H7 (cell line): ENCODE measurements around the gene STN1. TPM values are rescaled to one million over a fixed set of nuclear protein-coding genes. Genes with fewer than 3 reads are reported as not detected.
A peak's percentile ranks its signal among the peaks of the same experiment; 100 is the strongest.

Experiments used
- DNase-seq: peaks from one replicate; pipeline ENCODE4 v3.0.0; 2012
- H3K27me3 ChIP-seq: 2 replicates; pipeline ENCODE4 v1.6.0; 2011; ENCODE audit warnings: mild to moderate bottlenecking, low read length; ENCODE audit not compliant: control insufficient read depth, insufficient read depth
- H3K36me3 ChIP-seq: replicated peaks from 2 replicates; pipeline ENCODE4 v1.5.1; 2011; ENCODE audit warnings: low read length; ENCODE audit not compliant: control insufficient read depth, insufficient read depth
- H3K4me3 ChIP-seq: 2 replicates; pipeline ENCODE4 v1.5.1; 2011; ENCODE audit warnings: low read depth, mild to moderate bottlenecking, control low read depth, low read length, moderate library complexity; ENCODE audit not compliant: insufficient read depth
- total RNA-seq: library from RNA; depleted of rRNA; stranded (reverse); fragments of >200 nt; shearing (Covaris generic); gene quantifications from 2 replicates; pipeline ENCODE4 v1.2.3, GENCODE V29; 2014

The STN1 gene
- total RNA-seq, 1 experiment from 2014 or later, result 24.0 TPM

GRCh38 chr10:103876155-103876554 is 41.8 kb downstream of the STN1 start:
- no peaks in the 10 kb centered on the region for H3K27me3 ChIP-seq
- no peak for DNase-seq
- H3K4me3 ChIP-seq, result no peak overlapping the region
- H3K36me3 ChIP-seq, result no peaks in the 10 kb centered on the region

- Histone ChIP-seq H3K36me3 (no peaks in the 10 kb centered on the region), H3K27me3 (no peaks in the 10 kb centered on the region), H3K4me3 (no peak overlapping the region)
- DNase-seq, result no peak
These were observed 43.3 kb downstream of the STN1 start for GRCh38 chr10:103874730-103875129.

GRCh38 chr10:103872137-103872931 is 45.6 kb downstream of the STN1 start:
- no peak for DNase-seq
- H3K36me3 ChIP-seq, result no peaks in the 10 kb centered on the region
- no peak overlapping the region for H3K4me3 ChIP-seq
- H3K27me3 ChIP-seq, result no peaks in the 10 kb centered on the region

GRCh38 chr10:103871006-103871405 is 47.0 kb downstream of the STN1 start:
- no peak for DNase-seq
- Histone ChIP-seq H3K4me3 (no peak overlapping the region), H3K36me3 (no peaks in the 10 kb centered on the region), H3K27me3 (no peaks in the 10 kb centered on the region)

GRCh38 chr10:103870516-103870915 is 47.5 kb downstream of the STN1 start:
- DNase-seq, result peak; percentile 57
- Histone ChIP-seq H3K4me3 (no peak overlapping the region), H3K27me3 (no peaks in the 10 kb centered on the region), H3K36me3 (no peaks in the 10 kb centered on the region)

GRCh38 chr10:103869336-103869735 is 48.6 kb downstream of the STN1 start:
- Histone ChIP-seq H3K27me3 (no peaks in the 10 kb centered on the region), H3K4me3 (no peak overlapping the region), H3K36me3 (no peaks in the 10 kb centered on the region)
- no peak for DNase-seq

GRCh38 chr10:103868200-103868599 is 49.8 kb downstream of the STN1 start:
- H3K36me3 ChIP-seq, result no peaks in the 10 kb centered on the region
- no peaks in the 10 kb centered on the region for H3K27me3 ChIP-seq
- no peak overlapping the region for H3K4me3 ChIP-seq
- DNase-seq, result no peak

GRCh38 chr10:103861505-103861904 is 56.5 kb downstream of the STN1 start:
- no peaks in the 10 kb centered on the region for H3K36me3 ChIP-seq
- no peak for DNase-seq
- peaks cover 5% of the 10 kb centered on the region for H3K27me3 ChIP-seq
- no peak overlapping the region for H3K4me3 ChIP-seq

- peaks cover 15% of the 10 kb centered on the region for H3K27me3 ChIP-seq
These were observed 58.6 kb downstream of the STN1 start for GRCh38 chr10:103859161-103860086.

GRCh38 chr10:103858360-103858759 is 59.6 kb downstream of the STN1 start:
- DNase-seq, result no peak
- Histone ChIP-seq H3K4me3 (no peak overlapping the region), H3K27me3 (peaks cover 23% of the 10 kb centered on the region), H3K36me3 (no peaks in the 10 kb centered on the region)

More at GRCh38 chr10:103859161-103860086, 58.6 kb downstream of the STN1 start:
- DNase-seq, result peak; percentile 76
- Histone ChIP-seq H3K36me3 (no peaks in the 10 kb centered on the region), H3K4me3 (no peak overlapping the region)

- no peak for DNase-seq
- no peak overlapping the region for H3K4me3 ChIP-seq
- H3K27me3 ChIP-seq, result peaks cover 23% of the 10 kb centered on the region
- no peaks in the 10 kb centered on the region for H3K36me3 ChIP-seq
These were observed 61.2 kb downstream of the STN1 start for GRCh38 chr10:103856797-103857170.

- H3K27me3 ChIP-seq, result peaks cover 23% of the 10 kb centered on the region
- DNase-seq, result no peak
These were observed 61.9 kb downstream of the STN1 start for GRCh38 chr10:103855852-103856796.

GRCh38 chr10:103855424-103855823 is 62.6 kb downstream of the STN1 start, which contains the start of gene SH3PXD2A:
SH3PXD2A (minus strand) TSS chr10:103855576; CDS start chr10:103855266, 310 bp downstream.
- peak within 1 kb of the TSS; percentile 74 for H3K4me3 ChIP-seq
- peaks cover 23% of the 10 kb centered on the region for H3K27me3 ChIP-seq
- DNase-seq, result peak; percentile 92
- H3K36me3 ChIP-seq, result no peaks in the 10 kb centered on the region

More at GRCh38 chr10:103855852-103856796, 61.9 kb downstream of the STN1 start:
- Histone ChIP-seq H3K36me3 (no peaks in the 10 kb centered on the region), H3K4me3 (peak overlapping the region; percentile 74)
